Measurements from ENCODE around the gene STPG1. TPM values are rescaled to one million over a fixed set of nuclear protein-coding genes. Genes with fewer than 3 reads are reported as not detected.

STPG1 gene
- total RNA-seq, 3 donors from 2014 or later = 3.6 to 6.9 (median 4.6) TPM

- peaks cover 5 to 18% of the 10 kb centered on the region in 2 donors for H3K4me1 ChIP-seq
- H3K27me3 ChIP-seq = no peaks in the 10 kb centered on the region
- no peaks in the 10 kb centered on the region for H3K9me3 ChIP-seq
- intact Hi-C loops (cut with DNase I; ENCODE audit: low total_unique reads) = no loop called here
- no peak overlapping the region for H3K27ac ChIP-seq
- DNase-seq (ENCODE audit: low spot score in 2 of 2) = no peak
- TF ChIP-seq POLR2A (IDR thresholded peaks at IDR 0.05) (no peak), POLR2AphosphoS5 (IDR thresholded peaks at IDR 0.05) (no peak), CTCF (IDR thresholded peaks at IDR 0.05) (no peak)
- no peaks in the 10 kb centered on the region for H3K36me3 ChIP-seq
- H3K4me3 ChIP-seq = no peak overlapping the region
Measured at GRCh38 chr1:24315391-24315790, 98.2 kb downstream of the STPG1 start.

- H3K27ac ChIP-seq = no peak overlapping the region
- intact Hi-C loops (cut with DNase I; ENCODE audit: low total_unique reads) = no loop called here
- H3K36me3 ChIP-seq = no peaks in the 10 kb centered on the region
- H3K4me3 ChIP-seq = no peak overlapping the region
- H3K4me1 ChIP-seq = no peaks in the 10 kb centered on the region
- DNase-seq (ENCODE audit: low spot score in 2 of 2) = no peak
- H3K27me3 ChIP-seq = no peaks in the 10 kb centered on the region
- no peaks in the 10 kb centered on the region for H3K9me3 ChIP-seq
- no peak for TF ChIP-seq POLR2A (IDR thresholded peaks at IDR 0.05)
Measured at GRCh38 chr1:24311741-24312140, 101.8 kb downstream of the STPG1 start.

- Histone ChIP-seq H3K4me1 (no peaks in the 10 kb centered on the region), H3K27ac (no peak overlapping the region), H3K36me3 (no peaks in the 10 kb centered on the region), H3K27me3 (no peaks in the 10 kb centered on the region), H3K4me3 (no peak overlapping the region), H3K9me3 (no peaks in the 10 kb centered on the region)
- intact Hi-C loops (cut with DNase I; ENCODE audit: low total_unique reads) = no loop called here
- no peak for DNase-seq (ENCODE audit: low spot score in 2 of 2)
- no peak for TF ChIP-seq POLR2AphosphoS5 (IDR thresholded peaks at IDR 0.05)
- TF ChIP-seq CTCF (IDR thresholded peaks at IDR 0.05) = no peak
- no peak for TF ChIP-seq POLR2A (IDR thresholded peaks at IDR 0.05)
Measured at GRCh38 chr1:24311234-24311633, 102.3 kb downstream of the STPG1 start.

GRCh38 chr1:24309762-24310485 lies 103.7 kb downstream of the STPG1 start:
- no peak for DNase-seq (ENCODE audit: low spot score in 2 of 2)
- intact Hi-C loops (cut with DNase I; ENCODE audit: low total_unique reads) = no loop called here
- Histone ChIP-seq H3K9me3 (no peaks in the 10 kb centered on the region), H3K27ac (no peak overlapping the region), H3K36me3 (no peaks in the 10 kb centered on the region), H3K4me1 (no peaks in the 10 kb centered on the region), H3K27me3 (no peaks in the 10 kb centered on the region), H3K4me3 (no peak overlapping the region)
- no peak for TF ChIP-seq POLR2AphosphoS5 (IDR thresholded peaks at IDR 0.05)
- no peak for TF ChIP-seq CTCF (IDR thresholded peaks at IDR 0.05)
- no peak for TF ChIP-seq POLR2A (IDR thresholded peaks at IDR 0.05)

- TF ChIP-seq POLR2AphosphoS5 (IDR thresholded peaks at IDR 0.05) (no peak), POLR2A (IDR thresholded peaks at IDR 0.05) (no peak), CTCF (IDR thresholded peaks at IDR 0.05) (no peak)
- Histone ChIP-seq H3K27ac (no peak overlapping the region), H3K4me1 (no peaks in the 10 kb centered on the region), H3K9me3 (no peaks in the 10 kb centered on the region), H3K36me3 (no peaks in the 10 kb centered on the region), H3K27me3 (no peaks in the 10 kb centered on the region), H3K4me3 (no peak overlapping the region)
- no peak for DNase-seq (ENCODE audit: low spot score in 2 of 2)
- intact Hi-C loops (cut with DNase I; ENCODE audit: low total_unique reads) = no loop called here
Measured at GRCh38 chr1:24308365-24309015, 105.1 kb downstream of the STPG1 start.

Other genes starting within 250 kb of the STPG1 start
- 10 to 100 TPM in 1 of 3 donors, 1 to 10 TPM in 1, under 1 TPM in 1; under 0.01 to 10.7 (median 3.9) TPM for gene IFNLR1, start 226.5 kb downstream of the STPG1 start, total RNA-seq
- 1 to 10 TPM in 1 of 3 donors, under 1 TPM in 1, not detected in 1; 0.98 to 4.0 TPM for gene GRHL3, start 94.4 kb downstream of the STPG1 start, total RNA-seq
- gene NIPAL3, start 2.0 kb upstream of the STPG1 start, total RNA-seq = 10 to 100 TPM; 13.4 to 67.6 (median 28.5) TPM
- gene RCAN3, start 89.1 kb upstream of the STPG1 start, total RNA-seq = 10 to 100 TPM in 1 of 3 donors, 1 to 10 TPM in 2; 5.0 to 22.7 (median 8.8) TPM
- 1 to 10 TPM in 1 of 3 donors, under 1 TPM in 2; 0.16 to 8.2 (median 0.98) TPM for gene NCMAP, start 142.3 kb upstream of the STPG1 start, total RNA-seq
- 100 to 1,000 TPM in 2 of 3 donors, 10 to 100 TPM in 1; 96.3 to 134 (median 118) TPM for gene SRRM1, start 229.5 kb upstream of the STPG1 start, total RNA-seq

All from breast epithelium (tissue), 4 donors.